ENCODE measurements around the gene GID8. TPM values are rescaled to one million over a fixed set of nuclear protein-coding genes. Genes with fewer than 3 reads are reported as not detected.

Gene GID8
- total RNA-seq: 69.2 and 71.2 TPM in 2 replicates

DNA sequence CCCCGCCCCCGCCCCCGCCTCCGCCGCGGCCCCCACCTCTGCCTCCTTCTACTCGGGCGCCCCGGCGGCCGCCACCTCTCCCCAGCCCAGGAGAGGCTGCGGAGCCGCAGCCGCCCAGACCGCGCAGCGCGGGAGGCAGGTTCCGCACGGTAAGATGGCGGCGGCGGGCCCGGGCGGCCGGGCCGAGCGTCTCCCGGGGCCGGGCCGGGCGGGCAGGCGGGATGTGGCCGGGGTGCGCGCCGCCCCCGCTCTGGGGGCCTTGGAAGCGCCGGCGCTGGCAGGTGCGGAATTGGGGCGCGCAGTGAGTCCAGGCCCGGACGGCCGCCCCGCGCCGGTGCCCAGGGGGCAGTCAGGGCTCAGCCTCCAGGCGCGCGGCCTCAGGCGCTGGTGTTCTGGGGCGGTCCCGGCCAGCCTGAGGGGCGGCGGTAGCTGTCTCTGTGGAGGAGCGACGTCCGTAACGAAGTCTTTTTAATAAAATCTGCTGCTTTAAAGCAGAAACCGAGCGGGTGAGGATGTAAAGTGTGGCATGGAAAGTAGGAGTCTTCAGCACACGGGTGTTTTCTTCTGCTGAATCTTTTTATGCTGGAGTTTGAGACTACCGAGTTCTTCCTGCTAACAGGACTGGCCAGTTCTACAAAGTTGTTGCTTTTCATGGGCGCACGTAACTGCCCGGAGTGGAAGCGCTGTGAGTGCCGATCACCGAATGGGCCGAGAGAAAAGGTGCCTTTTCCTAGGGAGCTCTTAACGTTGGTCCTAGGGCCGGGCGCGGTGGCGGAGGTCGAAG lies at the start of gene GID8:
GID8 (plus strand) TSS at position 43 of the 784 bp plus-strand sequence. CDS start 3,356 bp downstream, outside the sequence.
- no peak for FAIRE-seq
- TF ChIP-seq CTCF (IDR thresholded peaks at IDR 0.05; ENCODE audit: insufficient read depth, low read length, severe bottlenecking): no peak
- H3K4me3 ChIP-seq (ENCODE audit: low read depth, low read length): peak within 1 kb of the TSS; percentile 93
- no peaks in the 10 kb centered on the region for H3K27me3 ChIP-seq (ENCODE audit: control insufficient read depth, insufficient read depth, low read length)
- H3K36me3 ChIP-seq (ENCODE audit: control insufficient read depth, insufficient read depth, low read length): peaks cover 23% of the 10 kb centered on the region
- DNase-seq (ENCODE audit: low read depth): peak; percentile 39

GRCh38 chr20:62888406-62888805 lies 49.5 kb upstream of the GID8 start:
- FAIRE-seq (no peak), DNase-seq (ENCODE audit: low read depth) (no peak)
- no peaks in the 10 kb centered on the region for H3K27me3 ChIP-seq (ENCODE audit: control insufficient read depth, insufficient read depth, low read length)
- H3K36me3 ChIP-seq (ENCODE audit: control insufficient read depth, insufficient read depth, low read length): peaks cover 26% of the 10 kb centered on the region
- TF ChIP-seq CTCF (IDR thresholded peaks at IDR 0.05; ENCODE audit: insufficient read depth, low read length, severe bottlenecking): no peak
- no peak overlapping the region for H3K4me3 ChIP-seq (ENCODE audit: low read depth, low read length)

- no peak for DNase-seq (ENCODE audit: low read depth)
- Histone ChIP-seq H3K4me3 (ENCODE audit: low read depth, low read length) (no peak overlapping the region), H3K36me3 (ENCODE audit: control insufficient read depth, insufficient read depth, low read length) (peaks cover 31% of the 10 kb centered on the region), H3K27me3 (ENCODE audit: control insufficient read depth, insufficient read depth, low read length) (no peaks in the 10 kb centered on the region)
- FAIRE-seq: no peak
- TF ChIP-seq CTCF (IDR thresholded peaks at IDR 0.05; ENCODE audit: insufficient read depth, low read length, severe bottlenecking): no peak
Measured at GRCh38 chr20:62888910-62889309, 49.0 kb upstream of the GID8 start.

GRCh38 chr20:62889411-62889810 lies 48.5 kb upstream of the GID8 start:
- Histone ChIP-seq H3K27me3 (ENCODE audit: control insufficient read depth, insufficient read depth, low read length) (no peaks in the 10 kb centered on the region), H3K4me3 (ENCODE audit: low read depth, low read length) (no peak overlapping the region), H3K36me3 (ENCODE audit: control insufficient read depth, insufficient read depth, low read length) (peaks cover 36% of the 10 kb centered on the region)
- DNase-seq (ENCODE audit: low read depth) (no peak), FAIRE-seq (no peak)
- TF ChIP-seq CTCF (IDR thresholded peaks at IDR 0.05; ENCODE audit: insufficient read depth, low read length, severe bottlenecking): no peak

DNA sequence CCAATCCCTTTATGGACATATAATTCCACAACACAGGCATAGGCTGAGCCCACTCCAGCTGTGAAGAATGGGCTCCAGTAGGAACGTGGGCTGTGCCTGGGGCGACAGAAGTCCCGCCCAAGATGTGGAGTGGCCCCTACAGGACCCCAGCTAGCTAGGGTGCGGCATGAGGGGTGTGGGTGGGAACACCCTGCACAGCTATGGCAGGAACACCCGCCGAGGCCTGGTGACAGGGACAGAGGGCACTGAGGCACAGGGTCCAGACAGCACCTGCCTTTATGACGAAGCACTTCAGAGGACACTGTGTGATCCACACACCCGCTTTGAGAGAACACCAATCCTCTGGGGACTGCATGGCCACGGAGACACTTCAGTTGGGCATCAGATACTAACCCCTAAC lies 48.1 kb upstream of the GID8 start:
- FAIRE-seq: peak; percentile 43

More for the DNA sequence above, 48.1 kb upstream of the GID8 start:
- no peak for DNase-seq (ENCODE audit: low read depth)
- no peak overlapping the region for H3K4me3 ChIP-seq (ENCODE audit: low read depth, low read length)
- no peaks in the 10 kb centered on the region for H3K27me3 ChIP-seq (ENCODE audit: control insufficient read depth, insufficient read depth, low read length)
- H3K36me3 ChIP-seq (ENCODE audit: control insufficient read depth, insufficient read depth, low read length): peaks cover 41% of the 10 kb centered on the region
- no peak for TF ChIP-seq CTCF (IDR thresholded peaks at IDR 0.05; ENCODE audit: insufficient read depth, low read length, severe bottlenecking)

Measured in bronchial epithelial cell (primary cell).